Stimulated activated memory B cell treated with anti-CD40 and anti-IgM and Interleukin-4, amounts not matched to agents 10 μg/mL and 1 μg/mL and 100 μg/mL, for 72 hours (primary cell): Measurements from ENCODE around the gene BICRA.

Source experiments
- ATAC-seq: fragments of 150-1000 bp; cut with Tn5 transposase; 2 replicates; pipeline ENCODE4 v1.10.0; 2021
- H3K27ac Mint-ChIP-seq: one replicate; pipeline ENCODE4 v1.8.0; 2022; ENCODE audit warnings: mild to moderate bottlenecking, mixed read lengths
- H3K27me3 Mint-ChIP-seq: one replicate; pipeline ENCODE4 v1.8.0; 2022; ENCODE audit warnings: mixed read lengths
- H3K36me3 Mint-ChIP-seq: one replicate; pipeline ENCODE4 v1.8.0; 2022; ENCODE audit warnings: mixed read lengths
- H3K4me1 Mint-ChIP-seq: one replicate; pipeline ENCODE4 v1.8.0; 2022; ENCODE audit warnings: mixed read lengths
- H3K4me3 Mint-ChIP-seq: one replicate; pipeline ENCODE4 v1.8.0; 2022; ENCODE audit warnings: mild to moderate bottlenecking, moderate library complexity, mixed read lengths
- H3K9me3 Mint-ChIP-seq: one replicate; pipeline ENCODE4 v1.8.0; 2022; ENCODE audit warnings: mixed read lengths

BICRA gene

DNA sequence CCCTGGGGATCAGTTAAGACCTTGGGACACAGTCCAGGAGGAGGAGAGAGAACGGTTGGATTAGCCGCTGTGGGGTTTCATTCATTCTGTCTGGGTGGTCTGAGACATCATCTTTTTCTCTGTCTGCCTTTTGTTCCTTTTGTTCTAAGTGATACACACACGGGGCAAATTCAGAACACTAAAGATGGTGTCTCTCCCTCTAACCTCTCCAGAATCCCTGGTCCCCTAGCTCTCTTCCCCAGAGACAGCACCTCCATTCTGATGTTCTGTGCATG, 5.0 kb downstream of the BICRA start:
- Mint-ChIP-seq H3K27ac (no peak overlapping the region), H3K27me3 (no peaks in the 10 kb centered on the region), H3K4me1 (peaks cover 58% of the 10 kb centered on the region)

DNA sequence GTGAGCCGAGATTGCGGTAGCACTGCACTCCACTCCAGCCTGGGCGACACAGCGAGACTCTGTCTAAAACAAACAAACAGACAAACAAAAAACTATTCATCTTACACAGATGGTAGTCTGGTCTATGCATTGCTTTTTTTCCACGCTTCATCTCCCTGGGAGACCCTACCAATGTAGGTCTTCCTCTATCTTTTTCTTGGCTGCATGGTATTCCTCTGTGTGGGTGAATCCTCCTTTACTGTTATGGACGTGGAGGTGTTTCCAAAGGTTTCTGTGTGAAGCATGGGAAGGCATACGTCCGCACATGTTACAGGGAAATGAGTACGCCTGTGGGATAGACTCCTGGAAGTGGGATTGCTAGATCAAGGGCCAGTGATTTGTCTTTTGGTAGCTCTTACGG, 5.6 kb downstream of the BICRA start:
- no peaks in the 10 kb centered on the region for H3K27me3 Mint-ChIP-seq
- H3K27ac Mint-ChIP-seq = no peak overlapping the region
- no peaks in the 10 kb centered on the region for H3K9me3 Mint-ChIP-seq
- peaks cover 58% of the 10 kb centered on the region for H3K4me1 Mint-ChIP-seq
- H3K36me3 Mint-ChIP-seq = peaks cover 16% of the 10 kb centered on the region
- no peak overlapping the region for H3K4me3 Mint-ChIP-seq
- ATAC-seq = no peak

More for the DNA sequence above, 5.0 kb downstream of the BICRA start:
- Mint-ChIP-seq H3K4me3 (no peak overlapping the region), H3K36me3 (peaks cover 16% of the 10 kb centered on the region), H3K9me3 (no peaks in the 10 kb centered on the region)
- no peak for ATAC-seq

DNA sequence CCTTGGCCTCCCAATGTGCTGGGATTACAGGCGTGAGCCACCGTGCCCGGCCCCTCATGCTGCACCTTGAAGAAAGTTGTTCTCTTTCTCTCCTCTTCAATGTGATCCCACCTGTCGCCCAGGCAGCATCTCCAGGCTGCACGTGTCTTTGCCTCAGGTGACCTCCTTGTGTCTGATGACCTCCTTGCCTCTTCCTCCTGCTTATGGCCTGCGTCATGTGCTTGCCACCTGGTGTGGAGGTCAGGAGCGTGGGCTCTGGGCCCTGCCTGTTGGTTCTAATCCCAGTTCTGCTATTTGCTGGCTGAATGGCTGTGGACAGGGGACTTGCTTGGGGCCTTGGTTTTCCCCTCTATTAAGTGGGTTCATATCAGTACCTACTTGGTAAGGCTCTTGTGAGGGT, 6.3 kb downstream of the BICRA start:
- no peaks in the 10 kb centered on the region for H3K27me3 Mint-ChIP-seq
- H3K9me3 Mint-ChIP-seq = no peaks in the 10 kb centered on the region
- ATAC-seq = peak; percentile 84
- H3K4me1 Mint-ChIP-seq = peaks cover 63% of the 10 kb centered on the region
- H3K36me3 Mint-ChIP-seq = peaks cover 16% of the 10 kb centered on the region
- peak overlapping the region; percentile 23 for H3K27ac Mint-ChIP-seq
- peak overlapping the region; percentile 14 for H3K4me3 Mint-ChIP-seq

DNA sequence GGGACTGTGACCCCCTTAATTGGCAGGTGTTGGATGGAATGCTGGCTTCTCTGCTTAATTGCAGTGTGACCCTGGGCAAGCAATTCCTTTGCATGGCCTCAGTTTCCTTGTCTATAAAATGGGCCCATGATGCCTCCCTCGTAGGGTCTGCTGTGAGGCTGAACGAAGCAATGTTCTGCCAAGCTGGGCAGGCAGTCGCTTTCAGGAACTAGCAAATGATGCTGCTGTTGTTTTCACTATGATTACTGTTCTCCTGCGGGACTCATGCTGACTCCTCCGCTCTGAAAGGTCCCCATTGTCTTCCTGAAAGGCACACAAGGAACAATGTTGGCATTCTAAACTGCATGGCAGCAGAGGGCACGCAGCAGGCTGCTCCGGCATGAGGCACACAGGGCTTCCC, 6.8 kb downstream of the BICRA start:
- Mint-ChIP-seq H3K27ac (peak overlapping the region; percentile 23), H3K27me3 (no peaks in the 10 kb centered on the region), H3K36me3 (peaks cover 16% of the 10 kb centered on the region), H3K4me1 (peaks cover 61% of the 10 kb centered on the region), H3K9me3 (no peaks in the 10 kb centered on the region), H3K4me3 (no peak overlapping the region)
- ATAC-seq = no peak

DNA sequence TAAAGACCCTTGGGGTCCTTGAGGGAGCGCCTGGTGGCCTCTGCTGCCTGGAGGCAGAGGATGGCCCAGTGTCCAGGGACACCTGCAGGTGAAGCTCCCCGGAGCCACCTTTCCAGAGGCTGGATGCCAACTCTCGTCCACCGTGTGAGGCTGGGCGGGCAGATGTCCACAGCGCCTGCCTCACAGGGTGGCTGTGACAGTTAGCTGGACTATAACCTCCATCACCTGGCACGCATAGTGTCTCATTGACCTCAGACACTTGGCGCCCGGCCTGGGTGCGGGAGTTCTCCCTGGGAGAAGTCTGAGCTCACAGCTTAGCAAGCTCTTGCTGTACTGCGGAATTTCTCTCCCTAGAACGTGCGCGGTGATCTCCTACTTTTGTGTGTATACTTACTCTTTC, 9.8 kb downstream of the BICRA start:
- H3K36me3 Mint-ChIP-seq = peaks cover 18% of the 10 kb centered on the region
- no peak overlapping the region for H3K27ac Mint-ChIP-seq
- no peaks in the 10 kb centered on the region for H3K27me3 Mint-ChIP-seq
- H3K4me3 Mint-ChIP-seq = no peak overlapping the region
- no peaks in the 10 kb centered on the region for H3K9me3 Mint-ChIP-seq
- H3K4me1 Mint-ChIP-seq = peaks cover 50% of the 10 kb centered on the region
- no peak for ATAC-seq

DNA sequence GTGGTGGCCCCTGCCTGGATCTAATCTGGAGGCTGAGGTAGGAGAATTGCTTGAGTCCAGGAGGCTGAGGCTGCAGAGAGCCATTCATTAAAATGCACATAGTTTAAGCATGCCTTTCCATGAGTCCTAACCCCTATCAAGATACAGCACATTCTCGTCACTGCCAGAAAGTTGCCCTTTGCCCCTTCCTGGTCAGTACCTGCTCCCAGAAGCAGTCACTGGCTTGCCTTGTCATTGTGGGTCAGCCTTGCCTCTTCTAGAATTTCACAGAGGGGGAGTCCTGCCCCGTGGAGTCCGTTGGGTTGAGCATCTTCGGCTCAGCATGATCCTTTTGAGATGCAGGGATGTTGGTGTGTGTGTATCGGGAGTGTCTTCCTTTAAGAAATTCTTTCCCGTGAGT, 10.8 kb downstream of the BICRA start:
- no peaks in the 10 kb centered on the region for H3K9me3 Mint-ChIP-seq
- no peak for ATAC-seq
- H3K4me1 Mint-ChIP-seq = peaks cover 57% of the 10 kb centered on the region
- peaks cover 21% of the 10 kb centered on the region for H3K36me3 Mint-ChIP-seq
- no peak overlapping the region for H3K4me3 Mint-ChIP-seq
- no peak overlapping the region for H3K27ac Mint-ChIP-seq
- no peaks in the 10 kb centered on the region for H3K27me3 Mint-ChIP-seq

DNA sequence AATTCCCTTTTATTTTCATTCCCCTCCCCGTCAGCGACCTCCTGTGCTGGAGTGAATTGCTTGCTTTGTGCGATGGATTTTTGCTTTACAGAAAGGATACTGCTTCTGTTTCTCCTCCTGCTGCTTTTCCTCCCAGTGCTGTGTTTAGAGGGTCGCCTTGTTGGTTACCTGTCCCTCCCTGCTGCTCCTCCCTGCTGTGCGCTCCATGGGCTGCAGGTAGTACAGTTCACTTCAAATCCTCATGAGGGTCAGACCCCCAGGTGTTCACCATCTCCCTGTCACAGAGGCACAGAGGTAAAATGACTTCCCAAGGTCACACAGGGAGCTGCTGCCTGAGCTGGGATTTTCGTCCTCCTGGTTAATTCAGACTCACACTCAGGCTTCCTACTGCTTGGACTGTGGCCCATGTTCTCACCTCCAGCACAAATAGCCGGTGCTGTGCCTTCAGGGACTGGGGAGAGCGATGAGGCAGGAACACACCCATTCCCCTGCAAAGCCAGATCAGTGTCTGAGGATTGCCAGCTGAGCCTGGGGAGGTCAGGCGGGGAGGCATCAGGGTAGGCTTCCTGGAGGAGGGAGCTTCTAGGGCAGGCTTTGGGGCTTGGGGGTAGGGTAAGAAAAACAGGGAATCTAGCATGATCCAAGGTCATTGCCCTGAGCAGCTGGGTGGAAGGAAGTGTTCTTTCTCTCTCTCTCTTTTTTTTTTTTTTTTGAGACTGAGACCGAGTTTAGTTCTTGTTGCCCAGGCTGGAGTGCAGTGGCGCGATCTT, 14.4 kb downstream of the BICRA start:
- H3K9me3 Mint-ChIP-seq = no peaks in the 10 kb centered on the region
- no peak overlapping the region for H3K27ac Mint-ChIP-seq
- ATAC-seq = no peak
- H3K4me3 Mint-ChIP-seq = no peak overlapping the region
- H3K4me1 Mint-ChIP-seq = peaks cover 55% of the 10 kb centered on the region
- no peaks in the 10 kb centered on the region for H3K27me3 Mint-ChIP-seq
- peaks cover 16% of the 10 kb centered on the region for H3K36me3 Mint-ChIP-seq

DNA sequence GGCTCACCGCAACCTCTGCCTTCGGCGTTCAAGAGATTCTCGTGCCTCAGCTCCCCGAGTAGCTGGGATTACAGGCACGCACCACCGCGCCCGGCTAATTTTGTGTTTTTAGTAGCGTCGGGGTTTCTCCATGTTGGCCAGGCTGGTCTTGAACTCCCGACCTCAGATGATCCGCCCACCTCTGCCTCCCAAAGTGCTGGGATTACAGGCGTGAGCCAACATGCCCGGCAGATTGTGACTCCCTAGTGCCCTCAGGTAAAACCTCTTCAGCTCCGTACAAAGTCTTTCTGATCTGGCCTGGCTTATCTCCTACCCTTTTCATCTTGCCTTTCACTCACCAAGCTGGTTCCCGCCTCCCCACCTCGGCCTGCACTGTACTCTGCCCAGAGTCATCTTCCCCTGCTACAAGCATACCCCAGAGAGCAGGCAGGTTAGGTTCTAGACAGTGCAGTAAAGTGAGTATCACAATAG, 15.0 kb downstream of the BICRA start:
- Mint-ChIP-seq H3K4me1 (peaks cover 57% of the 10 kb centered on the region), H3K36me3 (peaks cover 20% of the 10 kb centered on the region), H3K27me3 (no peaks in the 10 kb centered on the region), H3K9me3 (no peaks in the 10 kb centered on the region), H3K4me3 (no peak overlapping the region), H3K27ac (no peak overlapping the region)
- ATAC-seq = no peak

DNA sequence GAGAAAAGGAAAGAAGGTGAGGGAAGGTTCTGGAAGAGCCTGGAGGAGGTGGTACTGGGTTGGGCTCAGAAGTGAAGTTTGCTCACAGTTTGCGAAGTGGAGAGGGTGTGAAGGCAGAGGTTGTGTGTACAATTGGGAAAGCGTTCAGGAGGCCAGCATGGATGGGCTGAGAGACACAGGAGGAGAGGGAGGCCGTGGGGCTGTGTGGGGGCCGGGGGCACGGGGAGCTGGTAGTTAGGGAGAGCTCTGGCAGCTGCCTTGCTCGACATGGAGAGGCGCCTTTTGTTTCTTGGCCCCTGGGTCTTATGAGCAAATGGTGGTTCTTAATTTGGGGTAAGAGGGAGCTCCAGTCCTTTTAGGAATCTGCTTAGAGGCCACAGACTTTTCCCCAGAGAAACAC, 16.7 kb downstream of the BICRA start:
- no peak overlapping the region for H3K4me3 Mint-ChIP-seq
- peaks cover 53% of the 10 kb centered on the region for H3K4me1 Mint-ChIP-seq
- no peaks in the 10 kb centered on the region for H3K27me3 Mint-ChIP-seq
- no peak overlapping the region for H3K27ac Mint-ChIP-seq
- H3K36me3 Mint-ChIP-seq = peaks cover 36% of the 10 kb centered on the region
- ATAC-seq = no peak
- no peaks in the 10 kb centered on the region for H3K9me3 Mint-ChIP-seq

DNA sequence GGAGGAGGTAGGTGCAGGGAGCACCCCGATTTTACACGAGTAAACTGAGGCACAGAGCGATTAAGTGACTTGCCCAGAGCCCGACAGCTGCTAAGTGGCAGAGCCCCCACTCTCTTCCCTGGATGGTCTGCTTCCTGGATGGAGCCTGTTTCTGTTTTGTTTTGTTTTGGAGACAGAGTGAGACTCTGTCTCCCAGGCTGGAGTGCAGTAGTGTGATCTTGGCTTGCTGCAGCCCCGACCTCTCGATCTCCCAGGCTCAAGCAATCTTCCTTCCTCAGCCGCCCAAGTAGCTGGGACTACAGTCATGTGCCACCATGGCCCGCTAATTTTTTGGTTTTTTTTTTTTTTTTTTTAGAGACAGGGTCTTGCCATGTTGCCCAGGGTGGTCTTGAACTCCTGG, 17.3 kb downstream of the BICRA start:
- ATAC-seq = no peak
- H3K27me3 Mint-ChIP-seq = no peaks in the 10 kb centered on the region
- no peak overlapping the region for H3K27ac Mint-ChIP-seq
- H3K4me3 Mint-ChIP-seq = no peak overlapping the region
- no peaks in the 10 kb centered on the region for H3K9me3 Mint-ChIP-seq
- H3K4me1 Mint-ChIP-seq = peaks cover 48% of the 10 kb centered on the region
- H3K36me3 Mint-ChIP-seq = peaks cover 39% of the 10 kb centered on the region

DNA sequence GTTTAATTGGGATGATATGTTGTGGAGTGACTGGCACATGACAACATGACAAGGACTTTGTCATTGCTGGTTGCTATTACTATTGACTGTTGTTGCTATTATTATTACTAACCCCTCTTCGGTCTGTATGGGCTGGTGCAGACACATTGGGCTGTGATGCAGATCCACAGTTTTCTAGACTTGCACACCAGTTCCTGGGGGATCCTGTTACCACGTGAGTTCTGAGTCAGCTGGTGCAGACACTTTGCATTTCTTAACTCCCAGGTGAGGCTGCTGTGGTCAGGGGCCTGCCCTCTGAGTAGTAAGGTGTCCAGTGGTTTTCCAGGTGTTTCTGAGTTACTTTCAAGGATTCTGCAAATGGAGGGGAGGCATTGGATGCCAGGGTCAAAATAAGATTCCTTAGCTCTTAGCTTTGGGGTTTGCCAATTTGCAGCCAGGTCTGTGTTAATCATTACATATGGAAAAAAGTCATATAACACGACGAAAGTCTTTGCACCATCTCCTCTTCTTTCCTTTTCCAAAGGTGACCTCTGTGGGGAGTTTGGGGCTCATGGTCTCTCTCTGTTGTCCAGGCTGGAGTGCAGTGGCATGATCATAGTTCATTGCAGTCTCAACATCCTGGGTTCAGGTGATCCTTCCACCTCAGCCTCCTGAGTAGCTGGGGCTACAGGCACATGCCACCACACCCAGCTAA, 19.3 kb downstream of the BICRA start:
- Mint-ChIP-seq H3K4me1 (peaks cover 52% of the 10 kb centered on the region), H3K4me3 (no peak overlapping the region), H3K9me3 (no peaks in the 10 kb centered on the region), H3K27me3 (no peaks in the 10 kb centered on the region), H3K36me3 (peaks cover 42% of the 10 kb centered on the region), H3K27ac (no peak overlapping the region)
- no peak for ATAC-seq

DNA sequence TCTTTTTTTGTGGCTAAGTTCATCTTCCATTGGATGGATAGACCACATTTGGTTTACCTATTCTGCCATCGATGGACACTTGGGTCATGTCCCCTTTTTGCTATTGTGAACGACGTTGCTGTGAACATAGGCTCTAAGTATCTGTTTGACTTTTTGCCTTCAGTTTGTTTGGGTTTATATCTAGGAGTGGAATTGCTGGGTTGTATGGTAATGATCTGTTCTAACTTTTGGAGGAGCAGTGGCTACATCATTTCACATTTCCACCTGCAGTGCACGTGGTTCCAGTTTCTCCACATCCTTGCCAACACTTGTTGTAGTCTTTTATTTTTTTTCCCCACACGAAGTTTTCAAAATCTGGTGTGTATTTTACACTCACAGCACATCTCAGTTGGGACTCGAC, 21.7 kb downstream of the BICRA start:
- ATAC-seq = no peak
- Mint-ChIP-seq H3K9me3 (no peaks in the 10 kb centered on the region), H3K4me1 (peaks cover 49% of the 10 kb centered on the region), H3K27me3 (no peaks in the 10 kb centered on the region), H3K27ac (no peak overlapping the region), H3K4me3 (no peak overlapping the region), H3K36me3 (peaks cover 37% of the 10 kb centered on the region)

DNA sequence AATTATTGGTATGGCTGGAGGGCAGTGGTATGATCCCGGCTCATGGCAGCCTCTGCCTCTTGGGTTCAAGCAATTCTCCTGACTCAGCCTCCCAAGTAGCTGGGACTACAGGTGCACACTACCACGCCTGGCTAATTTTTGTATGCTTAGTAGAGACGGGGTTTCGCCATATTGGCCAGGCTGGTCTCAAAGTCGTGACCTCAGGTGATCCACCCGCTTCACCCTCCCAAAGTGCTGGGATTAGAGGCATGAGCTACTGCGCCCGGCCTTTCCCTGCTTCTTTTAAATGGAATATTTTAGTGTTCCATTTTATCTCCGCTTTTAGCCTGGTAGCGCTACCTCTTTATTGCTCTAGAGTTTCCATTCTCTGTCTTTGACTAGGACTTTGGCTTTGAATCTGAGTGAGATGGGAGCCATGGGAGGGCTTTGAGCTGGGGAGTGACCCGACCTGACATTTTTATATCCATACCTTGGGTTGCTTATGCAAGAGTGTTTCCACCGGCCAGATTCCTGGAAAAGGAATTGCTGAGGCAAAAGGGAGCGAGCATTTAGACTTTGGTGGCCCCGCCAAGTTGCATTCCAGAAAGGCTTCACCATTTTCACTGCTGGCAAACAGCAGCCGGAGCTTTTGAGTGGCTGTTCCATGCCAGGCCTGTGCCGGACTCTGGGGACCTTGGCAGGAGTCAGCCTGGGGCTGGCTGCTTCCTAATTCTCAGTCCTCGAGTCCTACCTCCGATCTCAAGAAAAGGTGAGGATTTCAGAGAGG, 22.9 kb downstream of the BICRA start:
- Mint-ChIP-seq H3K4me1 (peaks cover 55% of the 10 kb centered on the region), H3K27ac (no peak overlapping the region), H3K27me3 (no peaks in the 10 kb centered on the region), H3K4me3 (no peak overlapping the region), H3K9me3 (no peaks in the 10 kb centered on the region), H3K36me3 (peaks cover 43% of the 10 kb centered on the region)
- ATAC-seq = no peak

DNA sequence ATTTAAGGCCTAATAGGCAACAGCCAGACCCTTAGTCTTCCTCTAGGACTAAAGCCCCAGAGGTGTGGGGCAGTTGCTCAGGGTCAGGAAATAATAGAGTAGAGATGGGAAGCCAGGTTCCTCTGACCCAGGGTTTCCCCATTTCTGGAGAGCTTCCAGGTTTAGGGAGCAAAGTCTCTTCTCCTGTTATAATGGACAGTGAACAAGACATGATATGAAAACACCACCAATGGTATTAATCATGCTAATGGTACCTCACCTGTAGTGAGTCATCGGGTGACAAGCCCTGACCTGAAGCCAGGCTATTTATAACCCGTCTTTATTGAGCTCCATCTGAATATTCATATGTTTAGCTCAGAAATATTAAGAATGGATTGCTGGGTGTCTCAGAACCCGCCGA, 24.6 kb downstream of the BICRA start:
- Mint-ChIP-seq H3K36me3 (peaks cover 52% of the 10 kb centered on the region), H3K4me3 (no peak overlapping the region), H3K4me1 (peaks cover 47% of the 10 kb centered on the region), H3K27me3 (no peaks in the 10 kb centered on the region), H3K9me3 (peaks cover 4% of the 10 kb centered on the region), H3K27ac (no peak overlapping the region)
- ATAC-seq = no peak

DNA sequence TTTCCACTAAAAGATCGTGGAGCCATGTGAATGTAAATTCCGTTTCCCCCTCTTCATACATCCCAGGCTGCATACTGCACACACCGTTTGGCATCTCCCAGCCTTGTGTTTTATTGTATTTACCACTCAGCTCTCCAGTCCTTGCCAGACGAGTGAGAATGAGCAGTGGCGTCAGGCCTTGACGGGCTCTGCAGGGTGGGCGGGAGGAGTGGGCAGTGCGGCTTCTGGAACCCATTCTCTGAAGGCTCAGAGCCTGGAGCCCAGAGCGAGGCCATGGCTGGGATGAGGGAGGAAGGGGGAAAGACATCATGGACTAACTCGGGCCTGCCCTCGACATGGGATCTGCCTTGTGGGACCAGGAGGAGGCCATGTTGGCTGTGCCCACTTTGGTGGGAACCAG, 25.1 kb downstream of the BICRA start:
- H3K4me1 Mint-ChIP-seq = peaks cover 42% of the 10 kb centered on the region

More for the DNA sequence above, 25.1 kb downstream of the BICRA start:
- H3K27me3 Mint-ChIP-seq = no peaks in the 10 kb centered on the region
- peaks cover 52% of the 10 kb centered on the region for H3K36me3 Mint-ChIP-seq
- H3K4me3 Mint-ChIP-seq = no peak overlapping the region
- peaks cover 4% of the 10 kb centered on the region for H3K9me3 Mint-ChIP-seq
- no peak for ATAC-seq
- no peak overlapping the region for H3K27ac Mint-ChIP-seq
